Esophagus muscularis mucosa (tissue), 3 donors: ENCODE measurements around the gene SMOC1.

Experiments
- POLR2A ChIP-seq: fragments of 450-650 bp; IDR thresholded peaks from one replicate; pipeline ENCODE4 v1.6.1; 2017; ENCODE audit warnings: antibody characterized with exemption, moderate library complexity, mild to moderate bottlenecking, low read depth
- TF ChIP-seq, protein P1 (sequence below), 3 experiments: fragments of 200-600 bp in 2 of 3; fragments of 450-650 bp in 1 of 3; sonication (generic) in 2 of 3; IDR thresholded peaks; one replicate each; pipeline ENCODE4 v1.5.1; 2017 to 2019; ENCODE audit warnings: antibody characterized with exemption in 3 of 3, mild to moderate bottlenecking in 2 of 3, moderate library complexity in 1 of 3

DNA sequence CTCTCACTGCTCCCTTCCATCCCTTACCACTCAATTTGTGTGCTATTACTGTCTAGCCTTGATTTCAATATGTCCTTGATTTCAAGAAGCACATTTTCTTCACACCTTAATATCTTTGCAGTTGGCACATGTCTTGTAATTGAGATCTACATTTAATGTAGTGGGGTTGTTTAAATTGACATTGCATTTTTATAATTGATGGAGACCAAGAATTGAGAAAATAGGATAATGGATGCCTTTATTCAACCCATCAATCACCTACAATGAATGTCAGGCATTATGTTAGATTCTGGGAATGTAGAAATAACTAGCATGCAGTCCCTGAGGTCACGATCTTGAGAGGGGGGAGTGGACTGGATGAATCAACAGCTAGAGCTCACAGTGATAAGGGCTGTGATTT is 94.6 kb downstream of the SMOC1 start:
- TF ChIP-seq POLR2A: no peak
- TF ChIP-seq, protein P1, sequence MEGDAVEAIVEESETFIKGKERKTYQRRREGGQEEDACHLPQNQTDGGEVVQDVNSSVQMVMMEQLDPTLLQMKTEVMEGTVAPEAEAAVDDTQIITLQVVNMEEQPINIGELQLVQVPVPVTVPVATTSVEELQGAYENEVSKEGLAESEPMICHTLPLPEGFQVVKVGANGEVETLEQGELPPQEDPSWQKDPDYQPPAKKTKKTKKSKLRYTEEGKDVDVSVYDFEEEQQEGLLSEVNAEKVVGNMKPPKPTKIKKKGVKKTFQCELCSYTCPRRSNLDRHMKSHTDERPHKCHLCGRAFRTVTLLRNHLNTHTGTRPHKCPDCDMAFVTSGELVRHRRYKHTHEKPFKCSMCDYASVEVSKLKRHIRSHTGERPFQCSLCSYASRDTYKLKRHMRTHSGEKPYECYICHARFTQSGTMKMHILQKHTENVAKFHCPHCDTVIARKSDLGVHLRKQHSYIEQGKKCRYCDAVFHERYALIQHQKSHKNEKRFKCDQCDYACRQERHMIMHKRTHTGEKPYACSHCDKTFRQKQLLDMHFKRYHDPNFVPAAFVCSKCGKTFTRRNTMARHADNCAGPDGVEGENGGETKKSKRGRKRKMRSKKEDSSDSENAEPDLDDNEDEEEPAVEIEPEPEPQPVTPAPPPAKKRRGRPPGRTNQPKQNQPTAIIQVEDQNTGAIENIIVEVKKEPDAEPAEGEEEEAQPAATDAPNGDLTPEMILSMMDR (IDR thresholded peaks at IDR 0.05): no peak
